SK-N-DZ (cell line): ENCODE measurements around the gene UPF3A.
"Not testable (repeated sequence)": the region's sequence is repeated elsewhere in the genome, so short reads cannot be mapped to it uniquely, and the experiment has no call there.

ENCODE experiments used
- DNase-seq: peaks from one replicate; pipeline ENCODE4 v3.0.0-alpha.2; 2015; ENCODE audit warnings: low spot score

Gene UPF3A

DNA sequence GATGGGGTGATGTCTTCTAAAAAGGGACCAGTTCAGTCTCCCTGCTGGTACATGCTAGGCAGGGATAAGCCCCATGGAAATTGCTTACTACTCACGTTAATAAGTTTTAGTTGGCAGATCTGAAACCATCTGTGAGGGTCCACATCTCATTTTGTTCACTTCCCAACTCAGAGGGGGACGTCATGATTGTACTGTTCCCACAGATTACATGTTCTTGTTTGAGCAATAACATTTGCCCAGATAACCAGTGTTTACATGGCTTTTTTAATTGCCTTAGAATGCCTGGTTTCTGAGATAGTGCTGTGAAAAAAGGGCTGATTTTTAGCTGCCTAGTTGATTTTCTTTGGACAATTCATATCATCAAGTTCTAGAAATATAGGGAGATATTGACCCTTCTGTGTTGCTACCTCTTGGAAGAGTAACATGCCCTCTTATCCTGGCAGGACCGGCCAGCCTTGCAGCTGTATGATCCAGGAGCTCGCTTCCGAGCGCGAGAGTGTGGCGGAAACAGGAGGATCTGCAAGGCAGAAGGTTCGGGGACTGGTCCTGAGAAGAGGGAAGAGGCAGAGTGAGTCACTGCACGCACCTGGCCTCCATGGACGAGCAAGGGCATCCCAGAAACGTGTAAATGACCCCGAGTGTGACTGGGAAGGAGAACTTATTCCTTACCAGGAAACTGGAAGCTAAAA lies 23.1 kb downstream of the UPF3A start:
- no peak for DNase-seq

DNA sequence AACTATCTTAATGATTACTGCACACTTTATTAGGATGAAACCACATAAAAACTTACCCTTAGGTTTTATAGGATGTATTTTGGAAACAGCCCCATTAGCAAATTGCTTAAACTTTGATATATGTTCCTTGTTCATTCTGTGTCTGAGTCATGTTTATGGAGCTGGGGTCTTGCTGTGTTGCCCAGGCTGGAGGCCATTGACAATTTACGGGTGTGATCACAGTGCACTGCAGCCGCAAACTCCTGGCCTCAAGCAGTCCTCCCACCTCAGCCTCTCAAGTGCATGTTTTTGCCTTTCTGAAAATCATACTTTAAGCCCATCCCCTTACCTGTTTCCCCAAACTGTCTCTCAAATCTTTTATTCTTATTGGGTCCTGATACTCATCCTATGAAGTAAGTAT lies 27.7 kb downstream of the UPF3A start:
- no peak for DNase-seq

DNA sequence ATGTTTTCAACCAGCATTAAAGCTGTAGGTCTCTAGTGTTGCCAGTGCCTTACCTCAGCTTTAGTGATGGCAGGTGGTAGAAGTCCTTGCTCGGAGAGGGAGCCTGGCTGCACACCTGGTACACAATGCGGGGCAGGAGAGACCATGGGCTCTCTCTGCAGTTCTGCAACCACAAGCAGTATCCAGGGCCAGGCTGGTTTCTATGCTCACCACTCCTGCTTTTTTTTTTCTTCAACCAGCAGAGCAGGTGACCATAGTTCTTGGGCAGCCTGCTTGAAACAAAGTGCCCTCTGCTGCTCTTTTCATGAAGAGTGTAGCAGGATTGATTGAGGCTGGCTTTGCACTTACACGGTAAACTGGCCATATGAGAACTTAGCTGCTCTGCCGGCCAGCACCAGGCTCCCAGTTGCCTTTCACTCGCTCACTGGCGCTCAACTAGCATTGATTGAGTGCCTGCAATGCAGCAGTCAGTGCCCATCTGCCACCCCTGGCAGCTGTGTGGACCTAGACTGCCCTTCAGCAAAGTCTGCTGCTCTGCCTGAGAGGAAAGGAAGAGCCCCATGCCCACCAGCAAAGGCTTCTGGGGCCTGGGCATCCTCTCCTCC lies 28.5 kb downstream of the UPF3A start:
- DNase-seq, result no peak

DNA sequence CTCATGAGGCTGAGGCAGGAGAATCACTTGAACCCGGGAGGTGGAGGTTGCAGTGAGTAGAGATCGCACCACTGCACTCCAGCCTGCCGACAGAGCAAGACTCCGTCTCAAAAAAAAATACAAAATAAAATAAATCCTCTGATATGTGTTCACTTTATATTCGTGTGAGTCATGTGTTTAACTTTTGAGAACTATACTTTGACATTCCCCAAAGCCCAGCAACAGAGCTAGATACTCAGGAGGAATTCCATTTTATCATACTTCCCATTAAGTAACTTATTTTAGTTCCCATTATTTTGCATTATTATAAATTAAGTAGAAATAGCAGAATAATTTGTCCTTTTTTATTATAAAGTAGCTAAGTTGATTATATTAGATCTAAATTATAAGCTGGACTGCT lies 29.6 kb downstream of the UPF3A start:
- no peak for DNase-seq

DNA sequence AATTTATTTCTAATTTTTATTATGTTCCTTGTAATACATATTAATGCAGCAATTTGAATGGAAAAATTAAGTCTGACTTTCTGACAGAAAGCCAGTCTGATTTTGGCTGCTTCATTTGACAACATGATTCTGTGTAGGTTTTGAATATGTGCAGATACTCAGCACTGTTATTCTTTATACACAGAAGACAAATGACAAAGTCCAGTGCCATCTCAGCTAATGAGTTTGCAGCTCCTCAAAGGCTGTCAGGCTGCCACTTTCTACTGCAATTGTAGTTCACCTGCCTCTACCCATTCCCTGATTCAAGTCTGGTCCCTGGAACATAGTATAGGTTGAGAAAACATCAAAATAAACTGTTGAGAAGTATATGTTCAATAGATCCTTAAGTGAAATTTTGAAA lies 30.0 kb downstream of the UPF3A start:
- DNase-seq, result peak; percentile 34

DNA sequence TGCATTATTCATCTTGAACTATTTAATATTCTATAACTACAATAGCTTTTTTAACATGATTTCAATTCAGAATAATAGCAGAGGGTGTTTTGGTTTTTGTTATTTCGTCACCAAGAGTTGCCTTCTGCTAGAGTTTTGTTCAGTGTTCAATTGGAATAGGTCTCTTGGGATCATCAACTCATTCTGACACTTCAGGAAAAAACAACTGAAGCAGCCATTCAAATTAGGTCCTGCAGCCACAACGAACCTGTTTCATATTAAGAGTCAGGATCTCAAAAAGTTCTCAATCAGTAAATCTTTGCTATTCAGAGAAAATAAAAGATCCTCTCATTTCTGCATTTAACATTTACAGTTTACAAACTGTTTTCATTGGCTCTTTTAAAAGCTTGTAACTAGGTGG lies 30.5 kb downstream of the UPF3A start:
- DNase-seq, result no peak

DNA sequence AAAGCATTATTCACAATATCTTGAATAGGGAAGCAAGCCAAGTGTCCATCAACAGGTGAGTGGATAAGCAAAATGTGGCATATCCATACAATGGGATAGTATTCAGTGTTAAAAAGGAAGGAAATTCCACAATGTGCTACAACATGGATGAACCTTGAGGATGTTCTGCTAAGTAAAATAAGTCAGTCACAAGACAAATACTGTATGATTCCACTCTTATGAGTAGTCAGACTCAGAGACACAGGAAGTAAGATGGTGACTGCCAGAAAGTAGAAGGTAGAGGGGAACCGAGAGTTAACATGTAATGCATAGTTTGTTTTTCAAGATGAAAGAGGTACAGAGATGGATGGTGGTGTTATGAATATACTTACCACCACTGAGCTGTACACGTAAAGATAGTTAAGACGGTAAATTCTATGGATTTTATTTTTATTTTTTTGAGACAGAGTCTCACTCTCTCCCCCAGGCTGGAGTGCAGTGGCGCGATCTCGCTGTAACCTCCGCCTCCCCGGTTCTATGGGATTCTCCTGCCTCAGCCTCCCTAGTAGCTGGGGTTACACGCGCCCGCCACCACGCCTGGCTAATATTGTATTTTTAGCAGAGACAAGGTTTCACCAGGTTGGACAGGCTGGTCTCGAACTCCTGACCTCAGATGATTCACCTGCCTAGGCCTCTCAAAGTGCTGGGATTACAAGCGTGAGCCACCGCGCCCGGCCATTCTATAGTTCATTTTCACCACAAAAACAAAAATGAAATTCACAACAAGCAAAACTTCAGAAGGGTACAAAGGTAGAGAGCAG lies 31.9 kb downstream of the UPF3A start:
- DNase-seq, result no peak

DNA sequence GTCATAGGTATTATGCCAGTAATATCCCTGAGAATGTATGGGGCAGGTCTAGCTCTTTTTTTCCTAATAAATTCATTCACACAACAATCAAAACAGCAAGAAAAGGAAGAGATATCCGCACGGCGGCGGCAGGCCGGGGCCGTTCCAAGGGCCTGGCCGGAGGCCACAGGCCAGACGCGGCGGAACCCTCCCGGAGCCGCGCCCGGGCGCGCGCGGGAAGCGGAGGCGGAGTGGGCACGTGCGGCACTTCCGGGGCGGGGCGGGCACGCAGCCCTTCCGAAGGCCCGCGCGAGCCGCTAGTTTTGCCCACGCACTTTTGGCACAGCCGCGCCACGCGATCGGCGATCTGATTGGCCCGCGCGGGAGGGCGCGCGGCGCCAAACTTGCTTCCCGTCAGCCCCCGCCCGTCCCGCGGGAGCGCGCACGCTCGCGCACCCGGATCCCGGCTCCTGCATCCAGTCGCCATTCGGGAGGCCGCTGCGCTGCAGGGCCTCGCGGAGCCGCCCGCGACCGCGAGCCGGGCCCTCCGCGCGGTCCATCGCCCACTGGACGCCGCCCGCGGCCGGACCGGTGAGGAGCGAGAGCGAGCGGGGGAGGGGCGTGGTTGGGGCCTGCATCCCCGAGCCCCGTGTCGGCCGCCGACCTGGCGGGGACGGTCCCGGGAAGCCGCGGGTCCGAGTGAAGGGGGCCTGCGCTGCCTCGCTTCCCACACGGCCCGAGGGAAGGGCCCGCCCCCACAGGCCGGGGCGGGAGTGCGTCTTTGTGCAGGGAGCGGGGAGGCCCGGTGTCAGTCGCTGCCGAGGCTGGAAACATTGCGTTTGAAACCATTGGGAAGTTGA lies 32.9 kb downstream of the UPF3A start, which contains the start of gene CHAMP1:
TSS of gene CHAMP1 (plus strand) at position 430 of the 839 bp plus-strand sequence. CDS start 9,340 bp downstream, outside the sequence.
- DNase-seq, result peak; percentile 96

DNA sequence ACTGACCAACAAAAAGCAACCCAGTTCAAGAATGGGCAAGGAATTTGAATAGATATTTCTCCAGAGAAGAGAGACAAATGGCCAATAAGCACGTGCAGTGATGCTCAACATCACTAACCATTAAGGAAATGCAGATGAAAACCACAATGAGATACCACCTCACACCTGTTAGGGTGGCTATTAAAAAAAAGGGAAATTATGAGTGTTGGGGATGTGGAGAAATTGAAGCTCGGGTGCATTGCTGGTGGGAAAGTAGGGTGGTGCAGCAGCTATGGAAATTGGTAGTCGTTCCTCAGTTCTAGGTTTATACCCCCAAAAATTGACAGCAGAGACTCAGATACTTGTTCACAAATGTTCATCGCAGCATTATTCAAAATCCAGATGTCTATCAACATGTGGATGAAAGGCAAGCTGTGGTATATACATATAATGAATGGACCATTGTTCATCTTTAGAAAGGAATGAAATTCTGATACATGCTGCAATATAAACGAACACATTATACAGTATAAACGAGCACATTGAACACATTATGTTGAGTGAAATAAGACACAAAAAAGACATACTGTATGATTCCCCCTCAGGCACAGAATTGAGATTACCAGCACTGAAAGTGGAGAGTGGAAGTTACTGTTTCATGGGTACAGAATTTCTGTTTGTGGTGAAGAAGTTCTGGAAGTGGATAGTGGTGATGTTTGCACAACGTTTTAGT lies 33.8 kb downstream of the UPF3A start:
- DNase-seq, result no peak

DNA sequence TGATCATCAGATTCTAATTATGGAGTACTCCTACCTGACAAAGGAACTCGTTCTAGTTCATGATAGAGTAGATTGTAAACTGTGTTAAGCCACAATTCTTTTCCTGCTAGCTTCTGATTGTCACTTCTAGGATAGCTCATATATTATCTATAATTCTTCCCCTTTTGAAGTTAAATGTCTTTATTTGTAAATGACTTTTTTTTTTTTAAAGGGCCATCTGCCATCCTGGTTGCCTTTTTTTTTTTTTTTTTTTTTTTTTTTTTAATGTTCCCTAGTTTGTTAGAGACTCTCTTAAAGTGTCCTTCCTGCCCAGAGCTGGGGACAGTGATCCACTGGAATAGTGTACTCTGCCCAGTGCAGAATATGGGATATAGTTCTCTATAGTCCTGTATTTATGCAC lies 37.2 kb downstream of the UPF3A start:
- DNase-seq, result no peak

DNA sequence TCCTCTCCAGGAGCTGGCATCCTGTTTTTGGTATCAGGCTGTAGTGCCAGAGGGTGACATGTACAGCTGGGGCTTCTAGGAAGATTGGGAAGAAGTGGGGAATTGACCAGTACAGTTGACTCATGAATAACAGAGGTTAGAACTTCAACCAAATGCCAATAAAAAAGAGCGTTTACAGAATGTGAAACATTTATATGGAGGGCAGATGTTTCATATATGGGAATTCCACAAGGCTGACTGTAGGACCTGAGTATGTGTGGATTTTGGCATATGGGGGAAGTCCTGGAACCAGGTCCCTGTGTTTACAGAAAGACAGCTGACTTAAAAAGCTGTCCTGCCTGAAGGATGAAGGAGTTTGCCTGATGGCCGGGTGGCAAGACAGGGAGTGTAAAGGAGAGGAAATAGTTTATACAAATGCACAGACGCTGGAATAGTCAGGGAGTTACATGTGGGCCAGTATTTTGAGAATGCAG lies 38.1 kb downstream of the UPF3A start:
- DNase-seq, result no peak

DNA sequence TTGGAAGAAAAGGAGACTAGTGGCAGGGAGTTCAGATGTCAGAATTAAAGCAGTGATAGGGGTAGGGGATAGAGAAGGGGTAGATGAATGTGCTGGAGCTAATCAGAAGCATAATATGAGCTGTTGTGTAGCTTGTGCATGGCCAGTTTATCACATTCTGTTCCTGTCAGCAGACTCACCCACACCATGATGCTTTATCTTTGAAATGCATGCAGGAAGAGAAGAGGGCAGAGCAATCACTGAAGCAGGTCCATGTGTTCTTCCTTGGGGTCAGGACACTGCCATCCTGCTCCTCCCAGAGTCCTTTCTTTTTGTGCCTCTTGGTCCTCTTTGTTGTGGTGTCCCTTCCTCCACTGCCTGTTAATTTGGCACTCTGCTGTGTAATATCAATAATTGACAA lies 38.7 kb downstream of the UPF3A start:
- no peak for DNase-seq

DNA sequence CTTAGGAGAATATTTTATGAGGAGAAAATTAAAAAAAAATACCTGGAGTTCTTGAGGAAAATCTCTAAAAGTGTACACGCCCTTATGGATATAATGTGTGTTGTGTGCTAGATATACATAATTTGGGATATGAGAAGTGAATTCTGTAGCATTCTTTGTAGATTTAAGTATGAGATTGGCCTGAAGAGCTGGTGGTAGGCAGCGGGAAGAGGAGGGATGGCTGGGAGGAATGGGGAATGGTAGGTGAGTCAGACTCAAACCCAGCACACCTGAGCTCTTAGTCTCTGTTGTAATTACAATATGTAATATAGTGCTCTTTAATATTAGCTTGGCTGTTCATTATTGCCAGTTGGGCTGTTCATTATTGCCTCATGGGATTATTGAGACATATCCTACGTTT lies 39.9 kb downstream of the UPF3A start:
- DNase-seq, result no peak

DNA sequence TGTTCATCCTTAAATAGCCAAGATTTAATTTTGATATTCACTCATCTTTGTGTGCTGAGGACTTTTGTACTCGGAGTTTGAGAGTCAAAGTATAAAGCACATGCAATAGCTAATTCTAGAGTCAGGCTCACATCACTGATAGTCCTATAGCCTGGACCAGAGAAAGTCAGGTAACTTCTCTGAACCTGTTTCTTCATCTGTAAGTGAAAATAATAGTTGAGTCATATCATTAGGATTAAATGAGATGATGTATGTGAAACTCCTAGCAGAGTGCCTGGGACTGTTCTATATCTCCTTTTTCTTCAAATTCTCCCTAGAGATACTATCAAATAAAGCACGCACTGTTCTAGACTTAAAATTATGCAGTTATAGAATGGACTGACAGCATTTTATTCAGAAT lies 41.9 kb downstream of the UPF3A start:
- DNase-seq, result no peak

DNA sequence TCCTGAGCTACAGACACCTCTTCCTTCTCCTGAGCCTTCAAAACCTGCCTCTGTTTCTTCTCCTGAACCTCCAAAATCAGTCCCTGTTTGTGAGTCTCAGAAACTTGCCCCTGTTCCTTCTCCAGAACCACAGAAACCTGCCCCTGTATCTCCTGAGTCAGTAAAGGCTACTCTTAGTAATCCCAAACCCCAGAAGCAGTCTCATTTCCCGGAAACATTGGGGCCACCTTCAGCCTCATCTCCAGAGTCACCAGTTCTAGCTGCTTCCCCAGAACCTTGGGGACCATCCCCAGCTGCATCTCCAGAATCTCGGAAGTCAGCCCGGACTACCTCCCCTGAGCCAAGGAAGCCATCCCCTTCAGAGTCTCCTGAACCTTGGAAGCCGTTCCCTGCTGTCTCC lies 42.9 kb downstream of the UPF3A start:
- DNase-seq, result no peak

DNA sequence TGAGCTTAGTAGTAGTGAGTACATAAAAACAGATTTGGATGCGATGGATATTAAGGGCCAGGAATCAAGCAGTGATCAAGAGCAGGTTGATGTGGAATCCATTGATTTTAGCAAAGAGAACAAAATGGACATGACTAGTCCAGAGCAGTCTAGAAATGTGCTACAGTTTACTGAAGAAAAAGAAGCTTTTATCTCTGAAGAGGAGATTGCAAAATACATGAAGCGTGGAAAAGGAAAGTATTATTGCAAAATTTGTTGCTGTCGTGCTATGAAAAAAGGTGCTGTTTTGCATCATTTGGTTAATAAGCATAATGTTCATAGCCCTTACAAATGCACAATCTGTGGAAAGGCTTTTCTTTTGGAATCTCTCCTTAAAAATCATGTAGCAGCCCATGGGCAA lies 44.3 kb downstream of the UPF3A start:
- DNase-seq, result no peak

DNA sequence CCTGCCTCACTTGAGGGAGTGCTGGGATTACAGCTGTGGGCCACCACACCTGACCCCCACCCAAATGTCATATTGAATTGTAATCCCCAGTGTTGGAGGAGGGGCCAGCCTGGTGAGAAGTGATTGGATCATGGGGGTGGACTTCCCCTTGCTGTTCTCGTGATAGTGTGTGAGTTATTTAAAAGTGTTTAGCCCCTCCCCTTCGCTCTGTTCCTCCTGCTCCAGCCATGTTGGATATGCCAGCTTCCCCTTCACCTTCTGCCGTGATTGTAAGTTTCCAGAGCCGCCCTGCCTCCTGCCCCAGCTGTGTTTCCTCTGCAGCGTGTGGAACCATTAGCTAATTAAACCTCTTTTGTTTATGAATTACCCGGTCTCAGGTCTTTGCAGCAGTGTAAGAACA lies 46.6 kb downstream of the UPF3A start:
- DNase-seq, result no peak

DNA sequence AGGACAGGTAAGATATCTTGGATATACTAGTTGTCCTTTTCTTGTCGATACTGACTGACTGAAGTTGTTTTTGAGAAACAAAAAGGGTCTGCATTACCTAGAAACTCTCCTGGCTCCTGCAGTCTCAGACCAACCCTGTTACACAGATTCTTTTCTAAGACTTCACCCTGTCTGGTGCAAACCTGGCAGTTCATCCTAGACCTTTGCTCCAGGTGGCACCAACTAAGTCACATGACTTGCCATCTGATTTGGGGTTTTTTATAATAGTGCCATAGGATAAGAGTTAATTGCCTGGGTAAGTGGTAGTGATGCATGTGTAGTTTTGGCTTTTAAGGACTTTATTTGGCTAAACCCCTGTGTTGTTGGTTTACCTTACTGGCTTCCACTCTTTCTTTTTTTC lies 47.2 kb downstream of the UPF3A start:
- no peak for DNase-seq

DNA sequence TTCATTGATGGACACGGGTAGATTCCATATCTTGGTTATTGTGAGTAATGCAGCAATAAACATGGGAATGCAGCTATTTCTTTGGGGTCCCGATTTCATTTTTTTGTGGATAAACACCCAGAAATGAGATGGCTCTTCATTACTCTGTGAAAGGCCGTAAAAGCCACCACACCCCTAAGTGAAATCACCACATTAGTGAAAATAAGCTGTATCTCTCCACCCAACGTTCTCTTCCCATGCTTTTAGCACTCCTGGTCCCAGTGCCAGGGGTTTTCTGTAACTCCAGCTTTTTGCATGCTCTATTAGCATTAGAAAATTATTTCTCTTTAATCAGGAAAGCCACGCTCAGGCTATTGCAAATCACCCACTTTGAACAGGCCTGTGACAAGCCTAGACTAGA lies 48.7 kb downstream of the UPF3A start:
- no peak for DNase-seq

DNA sequence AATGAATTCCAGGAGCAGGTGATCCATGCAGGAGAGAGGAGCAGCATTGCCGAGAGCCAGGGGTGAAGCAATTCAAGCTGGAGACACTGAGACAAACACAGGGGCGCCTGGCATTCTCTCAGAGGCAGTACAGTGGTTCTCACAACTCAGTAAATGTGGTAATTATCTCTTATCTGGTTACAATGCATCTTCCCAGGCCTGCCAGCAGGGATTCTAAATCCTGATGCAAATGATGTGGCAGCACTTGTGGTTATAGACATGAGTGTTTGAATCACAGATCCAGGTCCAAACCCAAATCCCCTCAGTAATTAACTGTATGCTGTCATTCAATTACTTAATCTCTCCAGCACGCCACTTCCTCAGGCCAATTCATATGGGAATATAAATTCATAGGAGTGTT lies 52.5 kb downstream of the UPF3A start:
- not testable (repeated sequence) for DNase-seq
